Right lobe of liver (tissue), 6 donors: ENCODE measurements around the gene BPTF. TPM values are rescaled to one million over a fixed set of nuclear protein-coding genes. Genes with fewer than 3 reads are reported as not detected.
"Not testable (repeated sequence)": the region's sequence is repeated elsewhere in the genome, so short reads cannot be mapped to it uniquely, and the experiment has no call there.

Experiments
- ATAC-seq, 4 donors: fragments of 200-7000 bp; cut with Tn5 transposase; one replicate each; pipeline ENCODE4 v1.9.1; 2020; ENCODE audit warnings: mild to moderate bottlenecking in 4 of 4, moderate library complexity in 4 of 4
- DNase-seq, 3 donors: peaks; one replicate each; pipeline ENCODE4 v3.0.0-alpha.2; 2020
- H3K27ac ChIP-seq, 3 donors: fragments of 200-600 bp; one replicate each; pipeline ENCODE4 v1.8.0; 2022
- H3K27me3 ChIP-seq, 2 donors: fragments of 200-600 bp; one replicate each; pipeline ENCODE4 v1.8.0; 2022
- H3K36me3 ChIP-seq, 4 donors: fragments of 200-600 bp; sonication (generic) in 1 of 4; one replicate each; pipeline versions ENCODE4 v1.5.1 to v1.8.0; 2017 to 2022; ENCODE audit warnings: control low read depth in 1 of 4
- H3K4me1 ChIP-seq, 4 donors: fragments of 200-600 bp; sonication (generic) in 1 of 4; one replicate each; pipeline versions ENCODE4 v1.5.1 to v1.8.0; 2017 to 2022; ENCODE audit warnings: control low read depth in 1 of 4
- H3K4me3 ChIP-seq, 3 donors: fragments of 200-600 bp; one replicate each; pipeline ENCODE4 v1.8.0; 2022
- H3K9me3 ChIP-seq, 4 donors: fragments of 200-600 bp; sonication (generic) in 1 of 4; one replicate each; pipeline versions ENCODE4 v1.5.1 to v1.8.0; 2017 to 2022; ENCODE audit warnings: control low read depth in 1 of 4
- CTCF ChIP-seq, 4 donors: fragments of 200-600 bp in 3 of 4; fragments of 450-650 bp in 1 of 4; IDR thresholded peaks; one replicate each; pipeline versions ENCODE4 v1.5.1 to v1.8.0; 2016 to 2022; ENCODE audit warnings: antibody characterized with exemption in 4 of 4, mild to moderate bottlenecking in 2 of 4
- POLR2A ChIP-seq: fragments of 450-650 bp; IDR thresholded peaks from one replicate; pipeline ENCODE4 v1.6.1; 2017; ENCODE audit warnings: antibody characterized with exemption, mild to moderate bottlenecking
- WGBS: methylation state at CpG from one replicate; pipeline ENCODE4 v1.1.6; 2018; ENCODE audit warnings: low coverage, low lambda C conversion rate; ENCODE audit not compliant: insufficient coverage; ENCODE audit errors: missing lambda C conversion rate; 5-methylcytosine and 5-hydroxymethylcytosine counted together
- intact Hi-C, 2 donors: fragments of 100-400 bp; cut with DNase I; formaldehyde crosslinking; loops; one replicate each; pipeline versions ENCODE4 v1.11.2 to v1.14.1; 2022
- total RNA-seq, 6 experiments: library from RNA; depleted of rRNA in 2 of 6; stranded (reverse); fragments of >200 nt in 2 of 6; fragmentation: NEBNext Ultra II Directional in 3 of 6; extraction: Animal tissue kit (Norgen Biotek cat#: 25700) in 3 of 6; gene quantifications; one replicate each; pipeline versions ENCODE4 v1.1.0 to v1.2.4, GENCODE V29; 2016 to 2023
- donor health status: DM: no; HTN: yes; CAD: no.
- donor health status: DM: no; HTN: no; CAD: no.
- donor health status: DM: no; HTN: no; CAD: no.
- donor health status: DM: no; HTN: yes; CAD: no.
- donor health status: DM: no; HTN: yes; CAD: no.

The BPTF gene
- total RNA-seq, 6 experiments from 2014 or later: 25.8 to 35.1 (median 31.3) TPM

DNA sequence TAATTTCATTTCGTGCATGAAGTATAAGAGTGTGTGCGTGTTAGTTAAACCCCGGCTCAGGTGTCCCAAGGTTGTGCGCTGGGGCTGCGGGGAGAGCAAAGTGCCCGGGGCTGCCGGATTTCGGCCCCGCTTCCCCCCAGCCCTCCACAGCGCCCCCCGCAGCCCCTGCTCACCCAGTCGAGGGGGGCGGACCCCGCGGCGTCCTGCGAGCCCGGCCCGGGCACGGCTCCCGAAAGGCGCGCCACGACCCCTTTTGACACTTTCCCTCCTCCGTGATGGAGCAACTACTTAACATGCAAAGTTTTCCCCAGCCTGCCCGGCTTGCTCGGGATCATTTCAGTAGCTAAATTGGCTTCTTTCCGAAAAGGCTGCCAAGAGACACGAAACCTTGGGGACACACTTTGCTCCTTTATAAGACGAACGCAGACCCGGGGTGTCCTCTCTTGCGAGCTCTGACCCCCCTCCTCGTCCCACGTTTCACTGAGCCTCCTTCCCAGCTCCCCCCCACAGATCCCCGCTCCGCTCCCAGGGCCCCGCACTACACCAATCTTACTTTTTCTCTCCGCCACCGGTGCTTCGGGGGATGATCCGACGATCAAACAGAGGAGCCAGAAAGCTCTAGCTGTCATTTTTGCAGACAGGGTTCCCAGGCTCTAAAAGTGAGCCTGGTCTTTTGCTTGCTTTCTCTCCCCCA is 170.4 kb downstream of the BPTF start:
- DNase-seq (peak in 2 of 3 donors; percentile 43 to 53), ATAC-seq (peak in 3 of 4 donors; percentile 1 to 6 (median 2))
- Histone ChIP-seq H3K4me1 (peaks cover 0 to 13% (median 0%) of the 10 kb centered on the region in 4 donors), H3K36me3 (no peaks in the 10 kb centered on the region), H3K27ac (peak overlapping the region in 1 of 3 donors; percentile 36), H3K27me3 (no peaks in the 10 kb centered on the region), H3K4me3 (peak overlapping the region; percentile 30 to 53 (median 49)), H3K9me3 (no peaks in the 10 kb centered on the region)
- 0% methylated on average over 19 of the region's 43 CpGs for WGBS
- intact Hi-C loops: no loop called here
- TF ChIP-seq CTCF (IDR thresholded peaks at IDR 0.05) (no peak), POLR2A (no peak)

- WGBS: 34% methylated on average over 23 of the region's 25 CpGs
- Histone ChIP-seq H3K4me1 (peaks cover 0 to 13% (median 0%) of the 10 kb centered on the region in 4 donors), H3K4me3 (peak within 1 kb of the TSS; percentile 30 to 53 (median 49)), H3K27ac (peak within 1 kb of the TSS in 2 of 3 donors; percentile 36 to 84)
- ATAC-seq, intact Hi-C loops, H3K9me3 ChIP-seq, H3K27me3 ChIP-seq, DNase-seq, H3K36me3 ChIP-seq: not testable (repeated sequence)
Observed at GRCh38 chr17:67996301-67997171, 171.2 kb downstream of the BPTF start, which contains the start of gene C17orf58. C17orf58 (minus strand) TSS chr17:67996469; CDS start chr17:67996198, 271 bp downstream.

DNA sequence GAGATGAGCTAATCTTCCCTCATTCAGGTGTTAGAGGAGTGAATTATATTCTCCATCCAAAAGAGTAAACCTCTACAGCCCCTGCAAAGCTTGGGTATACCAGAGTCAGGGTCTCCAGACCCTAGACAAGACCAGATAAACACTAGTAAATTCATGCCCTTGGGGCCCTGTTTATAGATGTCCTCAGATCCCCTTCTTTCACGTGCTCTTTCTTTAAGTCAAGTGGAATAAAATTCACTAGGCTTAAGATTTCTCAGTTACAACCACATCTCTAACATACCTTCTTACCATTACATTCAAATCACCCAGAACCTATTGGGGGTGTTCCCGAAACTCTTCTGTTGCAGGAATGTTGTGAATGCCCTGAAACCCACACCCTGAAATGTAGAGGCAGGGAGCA is 173.2 kb downstream of the BPTF start:
- TF ChIP-seq CTCF (IDR thresholded peaks at IDR 0.05) (no peak), POLR2A (no peak)
- Histone ChIP-seq H3K27me3 (no peaks in the 10 kb centered on the region), H3K27ac (no peak overlapping the region), H3K9me3 (no peaks in the 10 kb centered on the region), H3K4me3 (no peak overlapping the region), H3K36me3 (no peaks in the 10 kb centered on the region), H3K4me1 (peaks cover 0 to 10% (median 0%) of the 10 kb centered on the region in 4 donors)
- intact Hi-C loops: no loop called here
- ATAC-seq (no peak), DNase-seq (no peak)
- WGBS: 81% methylated on average over 2 of the region's 2 CpGs

GRCh38 chr17:67999291-67999911 is 174.1 kb downstream of the BPTF start:
- no peak for ATAC-seq
- WGBS: 93% methylated on average over 3 of the region's 3 CpGs
- Histone ChIP-seq H3K27ac (no peak overlapping the region), H3K4me3 (no peak overlapping the region), H3K27me3 (no peaks in the 10 kb centered on the region), H3K9me3 (no peaks in the 10 kb centered on the region), H3K4me1 (peaks cover 0 to 10% (median 0%) of the 10 kb centered on the region in 4 donors), H3K36me3 (no peaks in the 10 kb centered on the region)
- DNase-seq: no peak
- intact Hi-C loops: no loop called here
- TF ChIP-seq POLR2A (no peak), CTCF (IDR thresholded peaks at IDR 0.05) (no peak)
